ENCODE results near the gene NEUROD2.

- TF ChIP-seq CTCF (conservative IDR thresholded peaks at IDR 0.05): no peak
- no peak for TF ChIP-seq ZFX (IDR thresholded peaks at IDR 0.05)
These were observed 17.6 kb upstream of the NEUROD2 start for GRCh38 chr17:39625198-39625785.
